GM19372 (cell line): ENCODE measurements around the gene EXOC5.
"Not testable (repeated sequence)": the region's sequence is repeated elsewhere in the genome, so short reads cannot be mapped to it uniquely, and the experiment has no call there.

Experiments used
- ATAC-seq: cut with Tn5 transposase; IDR thresholded peaks from one replicate; pipeline ENCODE4 v1.9.1; 2021; ENCODE audit warnings: mild to moderate bottlenecking, low read depth, moderate library complexity; ENCODE audit not compliant: unreplicated experiment

Gene EXOC5

GRCh38 chr14:57261604-57262003 lies 7.1 kb downstream of the EXOC5 start:
- no peak for ATAC-seq

- ATAC-seq, result no peak
Measured at GRCh38 chr14:57259672-57260071, 9.0 kb downstream of the EXOC5 start.

GRCh38 chr14:57258221-57258620 lies 10.5 kb downstream of the EXOC5 start:
- not testable (repeated sequence) for ATAC-seq

- ATAC-seq, result no peak
Measured at GRCh38 chr14:57254884-57255283, 13.8 kb downstream of the EXOC5 start.

- ATAC-seq, result no peak
Measured at GRCh38 chr14:57246933-57247657, 21.6 kb downstream of the EXOC5 start.

- no peak for ATAC-seq
Measured at GRCh38 chr14:57245941-57246340, 22.8 kb downstream of the EXOC5 start.

- ATAC-seq, result no peak
Measured at GRCh38 chr14:57244106-57244505, 24.6 kb downstream of the EXOC5 start.

- no peak for ATAC-seq
Measured at GRCh38 chr14:57243320-57243719, 25.4 kb downstream of the EXOC5 start.

GRCh38 chr14:57240115-57240514 lies 28.6 kb downstream of the EXOC5 start:
- ATAC-seq, result not testable (repeated sequence)

- no peak for ATAC-seq
Measured at GRCh38 chr14:57232006-57232405, 36.7 kb downstream of the EXOC5 start.

GRCh38 chr14:57228320-57228719 lies 40.4 kb downstream of the EXOC5 start:
- not testable (repeated sequence) for ATAC-seq

- ATAC-seq, result no peak
Measured at GRCh38 chr14:57227083-57227482, 41.6 kb downstream of the EXOC5 start.

- ATAC-seq, result no peak
Measured at GRCh38 chr14:57221931-57222330, 46.8 kb downstream of the EXOC5 start.

- no peak for ATAC-seq
Measured at GRCh38 chr14:57212919-57213318, 55.8 kb downstream of the EXOC5 start.

GRCh38 chr14:57209561-57209960 lies 59.1 kb downstream of the EXOC5 start:
- no peak for ATAC-seq

GRCh38 chr14:57205938-57206337 lies 62.8 kb downstream of the EXOC5 start:
- no peak for ATAC-seq

- ATAC-seq, result not testable (repeated sequence)
Measured at GRCh38 chr14:57202672-57203071, 66.0 kb downstream of the EXOC5 start.

GRCh38 chr14:57199921-57200320 lies 68.8 kb downstream of the EXOC5 start:
- ATAC-seq, result no peak

- ATAC-seq, result no peak
Measured at GRCh38 chr14:57189070-57189469, 79.6 kb downstream of the EXOC5 start.

- no peak for ATAC-seq
Measured at GRCh38 chr14:57182760-57183503, 85.8 kb downstream of the EXOC5 start.

- ATAC-seq, result no peak
Measured at GRCh38 chr14:57179273-57179672, 89.4 kb downstream of the EXOC5 start.

- no peak for ATAC-seq
Measured at GRCh38 chr14:57174466-57174865, 94.2 kb downstream of the EXOC5 start.
